SK-N-SH treated with all-trans-retinoic acid at 6 μM for 48 hours (cell line): ENCODE results near the gene AJUBA.

Source experiments
- ATAC-seq: fragments of 200-7000 bp; cut with Tn5 transposase; 3 replicates; pipeline ENCODE4 v1.9.1; 2020; ENCODE audit warnings: mild to moderate bottlenecking, moderate library complexity
- ARNTL ChIP-seq: fragments of 450-650 bp; formaldehyde crosslinking; IDR thresholded peaks from 2 replicates; pipeline ENCODE4 v1.5.0; 2020; ENCODE audit warnings: low read depth, mild to moderate bottlenecking, moderate library complexity, borderline replicate concordance
- BACH2 ChIP-seq: fragments of 250-450 bp; sonication (Bioruptor Pico); IDR thresholded peaks from 2 replicates; pipeline ENCODE4 v1.9.0; 2021; ENCODE audit warnings: mild to moderate bottlenecking, borderline replicate concordance
- CREB5 ChIP-seq: fragments of 250-450 bp; sonication (Bioruptor Pico); IDR thresholded peaks from 2 replicates; pipeline ENCODE4 v1.5.1; 2020; ENCODE audit warnings: low read depth, mild to moderate bottlenecking, moderate library complexity
- CSDC2 ChIP-seq: fragments of 250-450 bp; sonication (Bioruptor Pico); IDR thresholded peaks from 2 replicates; pipeline ENCODE4 v1.5.0; 2020; ENCODE audit warnings: mild to moderate bottlenecking, moderate library complexity
- CSRNP3 ChIP-seq: fragments of 250-450 bp; sonication (Bioruptor Pico); IDR thresholded peaks from 2 replicates; pipeline ENCODE4 v1.5.1; 2021; ENCODE audit warnings: mild to moderate bottlenecking, moderate library complexity
- ESRRG ChIP-seq: fragments of 250-450 bp; sonication (Bioruptor Pico); IDR thresholded peaks from 2 replicates; pipeline ENCODE4 v1.6.1; 2021; ENCODE audit warnings: mild to moderate bottlenecking
- GLIS3 ChIP-seq: fragments of 250-450 bp; sonication (Bioruptor Pico); IDR thresholded peaks from 2 replicates; pipeline ENCODE4 v1.5.0; 2020; ENCODE audit warnings: mild to moderate bottlenecking, moderate library complexity
- ISL1 ChIP-seq: fragments of 250-450 bp; sonication (Bioruptor Pico); IDR thresholded peaks from 2 replicates; pipeline ENCODE4 v2.1.2; 2022; ENCODE audit warnings: mild to moderate bottlenecking, moderate library complexity
- OSR1 ChIP-seq: fragments of 250-450 bp; sonication (Bioruptor Pico); IDR thresholded peaks from 2 replicates; pipeline ENCODE4 v1.8.0; 2022; ENCODE audit warnings: moderate library complexity, mild to moderate bottlenecking, inconsistent platforms
- PATZ1 ChIP-seq: fragments of 250-450 bp; sonication (Bioruptor Pico); IDR thresholded peaks from 2 replicates; pipeline ENCODE4 v1.8.0; 2020; ENCODE audit warnings: mild to moderate bottlenecking, moderate library complexity, borderline replicate concordance
- POU6F1 ChIP-seq: fragments of 250-450 bp; sonication (Bioruptor Pico); IDR thresholded peaks from 2 replicates; pipeline ENCODE4 v1.8.0; 2021; ENCODE audit warnings: low read depth, mild to moderate bottlenecking, moderate library complexity, borderline replicate concordance
- SNAI2 ChIP-seq: fragments of 250-450 bp; sonication (Bioruptor Pico); IDR thresholded peaks from 2 replicates; pipeline ENCODE4 v1.5.0; 2020; ENCODE audit warnings: mild to moderate bottlenecking, moderate library complexity
- TSHZ2 ChIP-seq: fragments of 250-450 bp; sonication (Bioruptor Pico); IDR thresholded peaks from 2 replicates; pipeline ENCODE4 v1.5.0; 2020; ENCODE audit warnings: mild to moderate bottlenecking, moderate library complexity
- ZFP3 ChIP-seq: fragments of 250-450 bp; sonication (Bioruptor Pico); IDR thresholded peaks from 2 replicates; pipeline ENCODE4 v1.5.0; 2020; ENCODE audit warnings: mild to moderate bottlenecking, moderate library complexity
- ZFP30 ChIP-seq: fragments of 450-650 bp; formaldehyde crosslinking; IDR thresholded peaks from 2 replicates; pipeline ENCODE4 v1.5.0; 2022; ENCODE audit warnings: mild to moderate bottlenecking, moderate library complexity
- ZNF565 ChIP-seq: fragments of 450-650 bp; formaldehyde crosslinking; conservative IDR thresholded peaks from 2 replicates; pipeline ENCODE4 v1.5.0; 2020; ENCODE audit warnings: low read depth, mild to moderate bottlenecking, moderate library complexity
- ZNF70 ChIP-seq: fragments of 450-650 bp; formaldehyde crosslinking; IDR thresholded peaks from 2 replicates; pipeline ENCODE4 v1.5.0; 2020; ENCODE audit warnings: mild to moderate bottlenecking, moderate library complexity
- ZNF8 ChIP-seq: fragments of 450-650 bp; formaldehyde crosslinking; IDR thresholded peaks from 2 replicates; pipeline ENCODE4 v1.5.0; 2020; ENCODE audit warnings: mild to moderate bottlenecking, moderate library complexity

Gene AJUBA

GRCh38 chr14:23028799-23029198 lies 46.4 kb upstream of the AJUBA start (continued):
- TF ChIP-seq ZNF70 (no peak), POU6F1 (CRISPR knock-in tag) (no peak)

- no peak for ATAC-seq
- TF ChIP-seq OSR1 (CRISPR knock-in tag): no peak
- TF ChIP-seq SNAI2 (CRISPR knock-in tag): no peak
- TF ChIP-seq CREB5 (CRISPR knock-in tag): no peak
- TF ChIP-seq GLIS3 (CRISPR knock-in tag): no peak
- no peak for TF ChIP-seq ZNF8 (CRISPR knock-in tag)
- no peak for TF ChIP-seq ESRRG (CRISPR knock-in tag)
- no peak for TF ChIP-seq PATZ1 (CRISPR knock-in tag)
- no peak for TF ChIP-seq ARNTL
- TF ChIP-seq, all 23 proteins: peak for 0
Measured at GRCh38 chr14:23025151-23025814, 42.9 kb upstream of the AJUBA start.

GRCh38 chr14:23024612-23025075 lies 42.3 kb upstream of the AJUBA start:
- TF ChIP-seq ZFP30 (no peak), SNAI2 (CRISPR knock-in tag) (no peak), CSDC2 (CRISPR knock-in tag) (no peak), ZNF565 (CRISPR knock-in tag) (no peak), ZFP3 (CRISPR knock-in tag) (no peak), ZNF70 (no peak), PATZ1 (CRISPR knock-in tag) (no peak), ARNTL (no peak), BACH2 (CRISPR knock-in tag) (no peak)
- no peak for ATAC-seq

GRCh38 chr14:23023795-23024152 lies 41.4 kb upstream of the AJUBA start:
- no peak for ATAC-seq
- TF ChIP-seq ISL1 (CRISPR knock-in tag): no peak
- TF ChIP-seq ZNF565 (CRISPR knock-in tag): no peak
- no peak for TF ChIP-seq CSRNP3 (CRISPR knock-in tag)
- no peak for TF ChIP-seq ZFP30
- TF ChIP-seq TSHZ2: no peak
